IMR-90 (cell line): ENCODE measurements around the gene HAS3. TPM values are rescaled to one million over a fixed set of nuclear protein-coding genes. Genes with fewer than 3 reads are reported as not detected.

Source experiments
- ATAC-seq: fragments of 200-7000 bp; cut with Tn5 transposase; 2 replicates; pipeline ENCODE4 v1.9.1; 2020; ENCODE audit warnings: low read depth, mild to moderate bottlenecking, moderate library complexity
- BruUV-seq: library from RNA; stranded (reverse); fragments of 400-500 nt; replicated peaks from 2 replicates; lab custom pipeline; 2021; lab: Mats Ljungman, UMichigan
- CTCF ChIA-PET: fragments of 300-600 bp; formaldehyde crosslinking; extraction: SDS; loops from one replicate; lab custom pipeline; 2021; ENCODE audit warnings: antibody characterized with exemption; lab: Yijun Ruan, JAX
- POLR2A ChIA-PET: fragments of 300-600 bp; sonication (Branson Sonifier 250); formaldehyde crosslinking; loops from one replicate; lab custom pipeline; 2022; ENCODE audit warnings: antibody characterized with exemption; ENCODE audit not compliant: unreplicated experiment; lab: Charles Lee
- DNase-seq: peaks from one replicate; pipeline ENCODE4 v3.0.0; 2013
- H2AFZ ChIP-seq: replicated peaks from 2 replicates; pipeline ENCODE3; 2013; ENCODE audit warnings: low read length, mild to moderate bottlenecking; ENCODE audit not compliant: poor library complexity
- H2AK5ac ChIP-seq: 2 replicates; pipeline ENCODE4 v1.6.1; 2013; ENCODE audit warnings: low read depth, low read length, inconsistent platforms
- H2AK9ac ChIP-seq: replicated peaks from 2 replicates; pipeline ENCODE3; 2013; ENCODE audit warnings: mild to moderate bottlenecking, low read depth, low read length, moderate library complexity; ENCODE audit not compliant: poor library complexity
- H2BK120ac ChIP-seq: 2 replicates; pipeline ENCODE4 v1.6.1; 2013; ENCODE audit warnings: low read depth, low read length, inconsistent platforms
- H2BK15ac ChIP-seq: 3 replicates; pipeline ENCODE4 v1.6.1; 2013; ENCODE audit warnings: low read depth, low read length, inconsistent platforms
- H2BK20ac ChIP-seq: 2 replicates; pipeline ENCODE4 v1.6.1; 2013; ENCODE audit warnings: low read depth, mild to moderate bottlenecking, inconsistent platforms, low read length, moderate library complexity
- H2BK5ac ChIP-seq: 2 replicates; pipeline ENCODE4 v1.6.1; 2013; ENCODE audit warnings: mild to moderate bottlenecking, low read depth, low read length, inconsistent platforms; ENCODE audit not compliant: poor library complexity, severe bottlenecking
- H3K14ac ChIP-seq: replicated peaks from 2 replicates; pipeline ENCODE4 v1.6.1; 2013; ENCODE audit warnings: low read depth, low read length, inconsistent platforms
- H3K18ac ChIP-seq: 2 replicates; pipeline ENCODE4 v1.6.1; 2013; ENCODE audit warnings: low read depth, low read length, control low read depth
- H3K23ac ChIP-seq: 2 replicates; pipeline ENCODE4 v1.6.1; 2013; ENCODE audit warnings: low read depth, low read length, inconsistent platforms
- H3K27ac ChIP-seq: 2 replicates; pipeline ENCODE4 v1.5.1; 2013; ENCODE audit warnings: mild to moderate bottlenecking, control low read depth, low read length; ENCODE audit not compliant: insufficient read depth
- H3K27me3 ChIP-seq: 2 replicates; pipeline ENCODE4 v1.6.1; 2013; ENCODE audit warnings: low read length; ENCODE audit not compliant: control insufficient read depth, insufficient read depth
- H3K36me3 ChIP-seq: 2 replicates; pipeline ENCODE4 v1.6.1; 2013; ENCODE audit warnings: low read length, mixed read lengths; ENCODE audit not compliant: control insufficient read depth, insufficient read depth
- H3K4ac ChIP-seq: 2 replicates; pipeline ENCODE4 v1.6.1; 2013; ENCODE audit warnings: low read depth, low read length, inconsistent platforms
- H3K4me1 ChIP-seq: 2 replicates; pipeline ENCODE4 v1.6.1; 2013; ENCODE audit warnings: low read length, mixed read lengths; ENCODE audit not compliant: control insufficient read depth, insufficient read depth
- H3K4me2 ChIP-seq: 2 replicates; pipeline ENCODE4 v1.6.1; 2013; ENCODE audit warnings: low read depth, mild to moderate bottlenecking, control low read depth, low read length, moderate library complexity
- H3K4me3 ChIP-seq: 2 replicates; pipeline ENCODE4 v1.5.1; 2013; ENCODE audit warnings: low read depth, mild to moderate bottlenecking, control low read depth, low read length, moderate library complexity; ENCODE audit not compliant: insufficient read depth
- H3K56ac ChIP-seq: 2 replicates; pipeline ENCODE4 v1.6.1; 2013; ENCODE audit warnings: low read length, inconsistent platforms; ENCODE audit not compliant: insufficient read depth; ENCODE audit errors: extremely low read depth
- H3K79me1 ChIP-seq, 2 experiments: 2 replicates each; pipeline ENCODE4 v1.6.1; 2013; ENCODE audit warnings: low read length in 2 of 2, inconsistent platforms in 1 of 2, low read depth in 1 of 2
- H3K9ac ChIP-seq: 2 replicates; pipeline ENCODE4 v1.6.1; 2013; ENCODE audit warnings: low read depth, low read length, control low read depth
- H3K9me1 ChIP-seq: 2 replicates; pipeline ENCODE4 v1.6.1; 2013; ENCODE audit warnings: low read length, inconsistent platforms; ENCODE audit not compliant: insufficient read depth
- H3K9me3 ChIP-seq: 2 replicates; pipeline ENCODE4 v1.6.1; 2013; ENCODE audit warnings: low read length; ENCODE audit not compliant: control insufficient read depth, insufficient read depth
- H4K20me1 ChIP-seq: 2 replicates; pipeline ENCODE4 v1.6.1; 2013; ENCODE audit warnings: low read length, inconsistent platforms; ENCODE audit not compliant: insufficient read depth
- H4K5ac ChIP-seq: 2 replicates; pipeline ENCODE4 v1.6.1; 2013; ENCODE audit warnings: mild to moderate bottlenecking, low read depth, low read length, control low read depth
- H4K8ac ChIP-seq, 2 experiments: 2 replicates each; pipeline ENCODE4 v1.6.1; 2013; ENCODE audit warnings: low read depth in 2 of 2, low read length in 2 of 2, control low read depth in 1 of 2, inconsistent platforms in 1 of 2
- H4K91ac ChIP-seq: 2 replicates; pipeline ENCODE4 v1.6.1; 2013; ENCODE audit warnings: low read depth, low read length, inconsistent platforms; ENCODE audit not compliant: insufficient read depth
- CEBPB ChIP-seq: IDR thresholded peaks from 2 replicates; pipeline ENCODE4 v1.6.1; 2012; ENCODE audit warnings: low read depth, low read length, improper control_type of control experiment
- MAFK ChIP-seq: IDR thresholded peaks from 2 replicates; pipeline ENCODE4 v1.6.1; 2012; ENCODE audit warnings: low read depth, low read length, improper control_type of control experiment
- WGBS, 2 experiments: methylation state at CpG; one replicate each; pipeline versions ENCODE4 v1.1.5 to v1.1.7; 2013; ENCODE audit warnings: missing lambda C conversion rate in 2 of 2; ENCODE audit not compliant: insufficient read length in 1 of 2; ENCODE audit errors: extremely low coverage in 2 of 2; 5-methylcytosine and 5-hydroxymethylcytosine counted together
- dilution Hi-C: fragments of 300-500 bp; cut with HindIII; formaldehyde crosslinking; loops from one replicate; pipeline ENCODE4 v1.14.3; 2018; ENCODE audit warnings: low sequenced_read_pairs; ENCODE audit not compliant: unreplicated experiment
- in situ Hi-C: fragments of 300-500 bp; cut with MboI; formaldehyde crosslinking; loops from 3 replicates; pipeline ENCODE4 v1.14.3; 2019; ENCODE audit warnings: low sequenced_read_pairs, inconsistent platforms, mixed read lengths
- intact Hi-C: fragments of 100-400 bp; cut with micrococcal nuclease; formaldehyde crosslinking; loops from 2 replicates; pipeline ENCODE4 v1.10.0; 2022
- polyA plus RNA-seq, 3 experiments: library from polyadenylated mRNA; depleted of rRNA; stranded (reverse); fragments of >200 nt; gene quantifications; 2 replicates each; pipeline ENCODE4 v1.2.3, GENCODE V29; 2012; ENCODE audit warnings: low replicate concordance in 1 of 3
- total RNA-seq: library from RNA; depleted of rRNA; stranded (reverse); fragments of >200 nt; gene quantifications from 2 replicates; pipeline ENCODE4 v1.2.3, GENCODE V29; 2012

HAS3 gene
- total and polyA plus RNA-seq, 2 of the 4 experiments (the other 2 are of a cell fraction), result 0.36 to 0.97 TPM

DNA sequence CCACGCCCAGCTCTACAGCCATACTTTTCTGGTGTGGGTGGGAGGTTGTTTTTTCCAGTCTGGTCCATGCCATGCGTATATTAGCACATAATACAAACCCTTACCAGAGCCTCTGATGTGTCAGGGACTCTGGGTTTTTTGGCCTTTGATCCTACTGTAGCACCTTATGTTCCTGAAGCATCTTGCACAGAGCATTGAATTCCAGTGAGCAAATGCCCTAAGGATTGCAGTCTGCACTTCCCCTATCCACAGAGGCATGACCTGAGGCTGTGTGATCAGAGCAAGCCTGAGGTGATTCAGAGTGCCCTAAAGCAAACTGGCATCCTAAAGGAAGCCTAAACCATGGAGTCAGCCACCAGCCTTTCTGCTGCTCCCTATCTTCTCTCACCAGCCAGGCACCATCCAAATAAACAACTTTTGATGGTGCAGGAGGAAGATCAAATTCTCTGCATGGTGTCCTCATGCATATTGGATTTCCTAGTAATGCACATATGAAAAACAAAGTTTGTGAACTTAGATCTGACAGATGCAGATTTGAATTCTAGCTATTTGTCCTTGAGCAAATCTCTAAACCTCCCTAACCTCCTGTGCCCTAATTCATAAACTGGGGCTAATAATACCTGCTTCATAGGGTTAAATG, 41.2 kb upstream of the HAS3 start:
- no peak overlapping the region for H2BK5ac ChIP-seq
- no peak overlapping the region for H2AK9ac ChIP-seq
- no peak overlapping the region for H3K4me3 ChIP-seq
- no peak overlapping the region; the same call in 1 of the 2 replicates for H2BK120ac ChIP-seq
- no peaks in the 10 kb centered on the region for H3K9me3 ChIP-seq
- H4K8ac ChIP-seq, result no peak overlapping the region
- in situ Hi-C loops, result no loop called here
- peak; percentile 82 for ATAC-seq
- ChIA-PET CTCF (interaction anchor here (1.3 kb wide), 1 partner anchor 14 kb away, joined by 6 read pairs; no protein-coding TSS in a partner anchor), POLR2A (no interaction called here)
- DNase-seq, result peak; percentile 36
- H3K23ac ChIP-seq, result peak overlapping the region; percentile 16; the same call in 1 of the 2 replicates
- peak overlapping the region; percentile 22; the same call in 1 of the 2 replicates for H3K4ac ChIP-seq
- 0 out of 2 replicates have a peak overlapping the region, but pooled peaks have one; percentile 26 for H2BK20ac ChIP-seq
- H2AFZ ChIP-seq, result no peak overlapping the region
- H3K4me1 ChIP-seq, result peaks cover 8% of the 10 kb centered on the region
- dilution Hi-C loops, result no loop called here
- H3K56ac ChIP-seq, result no peak overlapping the region
- no peak for TF ChIP-seq CEBPB
- TF ChIP-seq MAFK, result no peak
- no peak overlapping the region for H2AK5ac ChIP-seq
- H4K91ac ChIP-seq, result no peak overlapping the region
- H3K79me1 ChIP-seq, result no peaks in the 10 kb centered on the region
- H3K18ac ChIP-seq, result no peak overlapping the region
- intact Hi-C loops, result no loop called here
- no peaks in the 10 kb centered on the region for H3K36me3 ChIP-seq
- no peak overlapping the region for H3K9ac ChIP-seq
- no CpG with 5 or more reads among the region's 2 CpGs for WGBS, 2 experiments
- H4K5ac ChIP-seq, result no peak overlapping the region
- no peaks in the 10 kb centered on the region for H3K27me3 ChIP-seq
- peaks cover 7% of the 10 kb centered on the region; the same call in 1 of the 2 replicates for H3K9me1 ChIP-seq
- H3K27ac ChIP-seq, result no peak overlapping the region
- H3K4me2 ChIP-seq, result no peak overlapping the region
- peak overlapping the region; percentile 37; the same call in 1 of the 2 replicates for H3K14ac ChIP-seq
- no TSS peak for BruUV-seq
- no peaks in the 10 kb centered on the region for H4K20me1 ChIP-seq
- no peak overlapping the region for H2BK15ac ChIP-seq
